ENCODE measurements around the gene POF1B. TPM values are rescaled to one million over a fixed set of nuclear protein-coding genes. Genes with fewer than 3 reads are reported as not detected.

POF1B gene
- 1.9 to 2.7 TPM (median 2.3 TPM) in 5 replicates for total RNA-seq (2022; extraction: Qiagen RNA extraction)

GRCh38 chrX:85379174-85379907, at the start of gene POF1B:
Gene POF1B (minus strand): TSS chrX:85379665. CDS start chrX:85379454, 211 bp downstream.

GRCh38 chrX:85243761-85244449, 135.6 kb downstream of the POF1B start, which contains the start of the genes SATL1 and ZNF711:
Gene SATL1 (minus strand): TSS chrX:85243779. CDS start chrX:85108968, 134,811 bp downstream.
Gene ZNF711 (plus strand): TSS chrX:85243991. CDS start chrX:85247573, 3,582 bp downstream.

Other genes starting within 250 kb of the POF1B start
- not detected in 5 replicates for gene SATL1, start 135.9 kb downstream of the POF1B start, total RNA-seq (2022; extraction: Qiagen RNA extraction)
- 0.60 to 0.90 TPM (median 0.81 TPM) in 5 replicates for gene ZNF711, start 135.7 kb downstream of the POF1B start, total RNA-seq (2022; extraction: Qiagen RNA extraction)

All from A549 treated with AZD2906 at 1 μM for 4 hours (cell line).